A549 (cell line): ENCODE results near the gene POLQ. TPM values are rescaled to one million over a fixed set of nuclear protein-coding genes. Genes with fewer than 3 reads are reported as not detected.

Source experiments
- ATAC-seq, 2 experiments: fragments of 200-7000 bp in 1 of 2; fragments of >200 bp in 1 of 2; cut with Nextera tagmentation in 1 of 2; cut with Tn5 transposase in 1 of 2; 3 replicates each; pipeline versions ENCODE4 v1.8.0 to v1.9.1; 2018 to 2020; ENCODE audit warnings: mild to moderate bottlenecking in 1 of 2, moderate library complexity in 1 of 2
- CTCF ChIA-PET: fragments of 300-600 bp; sonication (Branson Sonifier 250); formaldehyde crosslinking; extraction: SDS; loops from one replicate; lab custom pipeline; 2021; ENCODE audit warnings: antibody characterized with exemption, inconsistent platforms; lab: Yijun Ruan, JAX
- POLR2A ChIA-PET: fragments of 350-600 bp; formaldehyde crosslinking; extraction: SDS; loops from one replicate; lab custom pipeline; 2021; ENCODE audit warnings: antibody characterized with exemption, inconsistent platforms; lab: Yijun Ruan, JAX
- DNase-seq, 2 experiments: peaks; one replicate each; pipeline versions ENCODE4 v3.0.0 to v3.0.0-alpha.2; 2011 to 2016; ENCODE audit warnings: low read depth in 1 of 2, low spot score in 1 of 2
- FAIRE-seq: peaks from 2 replicates; lab custom pipeline; 2011; peaks lifted over from hg19 to GRCh38; lab: Jason Lieb, UNC
- H3K27ac ChIP-seq, 2 experiments: fragments of >200 bp; sonication (Bioruptor Twin); formaldehyde crosslinking; 3 replicates each; pipeline ENCODE4 v1.5.1; 2016 to 2017
- H3K4me1 ChIP-seq: fragments of >200 bp; sonication (Bioruptor Twin); formaldehyde crosslinking; 3 replicates; pipeline ENCODE4 v1.6.1; 2016
- H3K4me2 ChIP-seq: fragments of >200 bp; sonication (Bioruptor Twin); formaldehyde crosslinking; 3 replicates; pipeline ENCODE4 v1.6.1; 2016
- H3K4me3 ChIP-seq: fragments of >200 bp; sonication (Bioruptor Twin); formaldehyde crosslinking; 3 replicates; pipeline ENCODE4 v1.5.1; 2016
- H3K9me3 ChIP-seq: fragments of >200 bp; sonication (Bioruptor Twin); formaldehyde crosslinking; 3 replicates; pipeline ENCODE4 v1.6.1; 2016
- BCL3 ChIP-seq: fragments of >200 bp; sonication (Bioruptor Twin); formaldehyde crosslinking; IDR thresholded peaks from 3 replicates; pipeline ENCODE4 v1.6.1; 2016
- CBX8 ChIP-seq: fragments of 200-600 bp; sonication (generic); IDR thresholded peaks from 2 replicates; pipeline ENCODE4 v1.6.1; 2016
- CHD2 ChIP-seq: fragments of 150-350 bp; IDR thresholded peaks from 2 replicates; pipeline ENCODE4 v1.6.1; 2014; ENCODE audit warnings: low read length; ENCODE audit not compliant: partially characterized antibody
- CTCF ChIP-seq: fragments of >200 bp; sonication (Bioruptor Twin); formaldehyde crosslinking; IDR thresholded peaks from 3 replicates; pipeline ENCODE4 v1.5.1; 2016
- FOSB ChIP-seq: fragments of 250-450 bp; sonication (Bioruptor Pico); IDR thresholded peaks from 2 replicates; pipeline ENCODE4 v1.5.0; 2020; ENCODE audit warnings: mild to moderate bottlenecking, moderate library complexity
- HDAC2 ChIP-seq: fragments of 200-600 bp; sonication (generic); IDR thresholded peaks from 2 replicates; pipeline ENCODE4 v1.6.1; 2016
- HES2 ChIP-seq: fragments of >200 bp; sonication (Bioruptor Twin); formaldehyde crosslinking; IDR thresholded peaks from 2 replicates; pipeline ENCODE4 v1.6.1; 2016
- HEYL ChIP-seq: fragments of 250-450 bp; sonication (Bioruptor Pico); IDR thresholded peaks from 2 replicates; pipeline ENCODE4 v1.8.0; 2021; ENCODE audit warnings: mild to moderate bottlenecking, moderate library complexity
- HOXB5 ChIP-seq: fragments of 250-450 bp; sonication (Bioruptor Pico); IDR thresholded peaks from 2 replicates; pipeline ENCODE4 v1.5.0; 2020; ENCODE audit warnings: mild to moderate bottlenecking, moderate library complexity
- JUNB ChIP-seq: fragments of >200 bp; sonication (Bioruptor Twin); formaldehyde crosslinking; IDR thresholded peaks from 2 replicates; pipeline ENCODE4 v1.6.1; 2016
- MAZ ChIP-seq: fragments of 150-350 bp; IDR thresholded peaks from 2 replicates; pipeline ENCODE4 v1.6.1; 2014; ENCODE audit warnings: antibody characterized with exemption, low read depth, low read length, borderline replicate concordance
- MYC ChIP-seq: IDR thresholded peaks from 2 replicates; pipeline ENCODE4 v1.6.1; 2012; ENCODE audit warnings: mild to moderate bottlenecking, inconsistent platforms, low read length, improper control_type of control experiment, borderline replicate concordance
- NPAS2 ChIP-seq: fragments of 250-450 bp; sonication (Bioruptor Pico); IDR thresholded peaks from 2 replicates; pipeline ENCODE4 v1.8.0; 2022; ENCODE audit warnings: mild to moderate bottlenecking, moderate library complexity, borderline replicate concordance
- NR3C1 ChIP-seq: fragments of >200 bp; sonication (Bioruptor Twin); formaldehyde crosslinking; IDR thresholded peaks from 3 replicates; pipeline ENCODE4 v1.6.1; 2017
- PBX3 ChIP-seq: IDR thresholded peaks from 2 replicates; pipeline ENCODE4 v1.6.1; 2012
- POLR2A ChIP-seq: IDR thresholded peaks from 2 replicates; pipeline ENCODE4 v1.6.1; 2012; ENCODE audit warnings: mild to moderate bottlenecking, low read length
- POLR2AphosphoS2 ChIP-seq: conservative IDR thresholded peaks from 2 replicates; pipeline ENCODE4 v1.6.1; 2012; ENCODE audit warnings: low read length, improper control_type of control experiment, inconsistent platforms
- RAD21 ChIP-seq, 2 experiments: fragments of >200 bp in 1 of 2; sonication (Bioruptor Twin) in 1 of 2; formaldehyde crosslinking in 1 of 2; IDR thresholded peaks in 1 of 2; conservative IDR thresholded peaks in 1 of 2; 2 replicates in 1 of 2; 3 replicates in 1 of 2; pipeline ENCODE4 v1.6.1; 2012 to 2018; ENCODE audit warnings: inconsistent platforms in 1 of 2
- RCOR1 ChIP-seq: fragments of 150-350 bp; IDR thresholded peaks from 2 replicates; pipeline ENCODE4 v1.6.1; 2014; ENCODE audit warnings: antibody characterized with exemption, low read length, low read depth
- REST ChIP-seq: fragments of 200-600 bp; sonication (generic); IDR thresholded peaks from 2 replicates; pipeline ENCODE4 v1.6.1; 2016; ENCODE audit warnings: antibody characterized with exemption, mild to moderate bottlenecking, moderate library complexity
- SREBF2 ChIP-seq: fragments of 450-650 bp; IDR thresholded peaks from 2 replicates; pipeline ENCODE4 v1.6.1; 2014; ENCODE audit warnings: mild to moderate bottlenecking, moderate library complexity
- TFCP2L1 ChIP-seq: fragments of 250-450 bp; sonication (Bioruptor Pico); IDR thresholded peaks from 2 replicates; pipeline ENCODE4 v1.5.0; 2021; ENCODE audit warnings: mild to moderate bottlenecking
- ZC3H11A ChIP-seq: fragments of 450-650 bp; IDR thresholded peaks from 2 replicates; pipeline ENCODE4 v1.6.1; 2014; ENCODE audit warnings: antibody characterized with exemption, mild to moderate bottlenecking
- WGBS: methylation state at CpG from one replicate; pipeline ENCODE4 v1.1.6; 2017; ENCODE audit errors: missing lambda C conversion rate; 5-methylcytosine and 5-hydroxymethylcytosine counted together
- polyA plus RNA-seq, 4 experiments: library from polyadenylated mRNA; depleted of rRNA in 3 of 4; stranded (reverse); fragments of >200 nt; fragmentation: RNase III in 1 of 4; extraction: RNeasy Plus Mini Kit Qiagen cat#74134 plus additional on column Dnase treatment in 1 of 4; gene quantifications; 2 replicates in 3 of 4; 3 replicates in 1 of 4; pipeline ENCODE4 v1.2.3, GENCODE V29; 2011 to 2017

The POLQ gene
- polyA plus RNA-seq, 2 of the 4 experiments (the other 2 are of a cell fraction), result 9.9 to 12.4 TPM

GRCh38 chr3:121520510-121520909 lies 25.3 kb downstream of the POLQ start:
- ATAC-seq, result no peak
- H3K27ac ChIP-seq, result no peak overlapping the region
- no peak for TF ChIP-seq SREBF2
- TF ChIP-seq NPAS2 (CRISPR knock-in tag), result no peak
- no peak for TF ChIP-seq HDAC2
- TF ChIP-seq CHD2, result no peak
- TF ChIP-seq POLR2A, result no peak
- no peak for TF ChIP-seq BCL3
- TF ChIP-seq, all 56 proteins: peak for 0
- no peak overlapping the region for H3K4me3 ChIP-seq
- no peaks in the 10 kb centered on the region for H3K4me1 ChIP-seq
- no peak for FAIRE-seq
- no peaks in the 10 kb centered on the region for H3K9me3 ChIP-seq
- 96% methylated on average over 3 of the region's 3 CpGs for WGBS
- no peak for DNase-seq
- ChIA-PET CTCF (no interaction called here), POLR2A (no interaction called here)
- H3K4me2 ChIP-seq, result no peak overlapping the region

- CTCF ChIA-PET, result no interaction called here
- ATAC-seq, result no peak
- 89% methylated on average over 5 of the region's 5 CpGs for WGBS
Measured at GRCh38 chr3:121517953-121518655, 27.7 kb downstream of the POLQ start.

GRCh38 chr3:121515862-121516261 lies 29.9 kb downstream of the POLQ start:
- H3K9me3 ChIP-seq, result no peaks in the 10 kb centered on the region
- CTCF ChIA-PET, result interaction anchor here (0.6 to 1.0 kb wide), 3 partner anchors 28 to 588 kb away, joined by 3 to 4 read pairs (median 3); partner anchors contain the start of gene POLQ
- no peak overlapping the region for H3K4me2 ChIP-seq
- no peak for ATAC-seq
- no peak overlapping the region for H3K4me3 ChIP-seq
- TF ChIP-seq RCOR1 (no peak), MAZ (no peak), POLR2A (no peak), FOSB (CRISPR knock-in tag) (no peak), PBX3 (no peak), ZC3H11A (no peak)
- DNase-seq, result no peak
- FAIRE-seq, result no peak
- POLR2A ChIA-PET, result no interaction called here
- H3K4me1 ChIP-seq, result no peaks in the 10 kb centered on the region
- H3K27ac ChIP-seq, result no peak overlapping the region

More at GRCh38 chr3:121517953-121518655, 27.7 kb downstream of the POLQ start:
- Histone ChIP-seq H3K4me1 (no peaks in the 10 kb centered on the region), H3K27ac (no peak overlapping the region), H3K9me3 (no peaks in the 10 kb centered on the region), H3K4me2 (no peak overlapping the region), H3K4me3 (no peak overlapping the region)
- FAIRE-seq (no peak), DNase-seq (no peak)
- no peak for TF ChIP-seq SREBF2
- POLR2A ChIA-PET, result no interaction called here

GRCh38 chr3:121515313-121515712 lies 30.5 kb downstream of the POLQ start:
- ChIA-PET CTCF (interaction anchor here (1.0 kb wide), 2 partner anchors 28 to 31 kb away, joined by 3 read pairs; partner anchors contain the start of gene POLQ), POLR2A (no interaction called here)
- no peaks in the 10 kb centered on the region for H3K4me1 ChIP-seq
- H3K4me3 ChIP-seq, result no peak overlapping the region
- ATAC-seq (no peak), DNase-seq (no peak), FAIRE-seq (no peak)
- no peak overlapping the region for H3K4me2 ChIP-seq
- H3K27ac ChIP-seq, result no peak overlapping the region
- 42% methylated on average over 2 of the region's 2 CpGs for WGBS
- no peaks in the 10 kb centered on the region for H3K9me3 ChIP-seq
- TF ChIP-seq POLR2AphosphoS2 (no peak), RAD21 (conservative IDR thresholded peaks at IDR 0.05 in 1 of 2, IDR thresholded peaks at IDR 0.05 in 1 of 2) (no peak), FOSB (CRISPR knock-in tag) (no peak), HOXB5 (CRISPR knock-in tag) (no peak), JUNB (no peak), CTCF (no peak), HDAC2 (no peak), TFCP2L1 (CRISPR knock-in tag) (no peak), HEYL (no peak), HES2 (no peak), REST (no peak), NR3C1 (no peak), CHD2 (no peak), MYC (no peak), CBX8 (no peak)
